ENCODE results near the gene TUBB2B. TPM values are rescaled to one million over a fixed set of nuclear protein-coding genes. Genes with fewer than 3 reads are reported as not detected.

The TUBB2B gene
- total and polyA plus RNA-seq, 4 donors: 0.22 to 4.6 (median 3.2) TPM

- no peak for DNase-seq (ENCODE audit: low spot score)
Measured at GRCh38 chr6:3218266-3218665, 9.2 kb downstream of the TUBB2B start.

GRCh38 chr6:3217286-3217685, 10.2 kb downstream of the TUBB2B start:
- H3K4me3 ChIP-seq (ENCODE audit: low read depth in 1 of 3, low read length in 3 of 3): no peak overlapping the region
- peaks cover 0 to 2% (median 0%) of the 10 kb centered on the region in 4 donors for H3K36me3 ChIP-seq (ENCODE audit: control insufficient read depth in 4 of 4, insufficient read depth in 3 of 4, low read depth in 1 of 4, low read length in 3 of 4)
- no peak overlapping the region for H3K9ac ChIP-seq (ENCODE audit: low read depth in 1 of 2, low read length in 2 of 2)
- WGBS: 85% methylated on average over 2 of the region's 2 CpGs
- H3K27me3 ChIP-seq (ENCODE audit: control insufficient read depth in 4 of 4, insufficient read depth in 4 of 4, low read length in 3 of 4): peaks cover 0 to 5% (median 0%) of the 10 kb centered on the region in 4 donors
- H3K9me3 ChIP-seq (ENCODE audit: control insufficient read depth in 4 of 4, low read length in 3 of 4): no peaks in the 10 kb centered on the region
- H3K27ac ChIP-seq (ENCODE audit: low read depth in 1 of 2, low read length in 2 of 2): no peak overlapping the region
- H3K4me1 ChIP-seq (ENCODE audit: control insufficient read depth in 4 of 4, insufficient read depth in 4 of 4, low read length in 3 of 4): no peaks in the 10 kb centered on the region
- TF ChIP-seq GABPA (IDR thresholded peaks at IDR 0.05 in 1 of 2, conservative IDR thresholded peaks at IDR 0.05 in 1 of 2): no peak
- TF ChIP-seq YY1 (IDR thresholded peaks at IDR 0.05): no peak
- TF ChIP-seq FOXA1 (IDR thresholded peaks at IDR 0.05): no peak
- no peak for TF ChIP-seq EGR1 (IDR thresholded peaks at IDR 0.05; ENCODE audit: low read depth in 2 of 2)
- no peak for TF ChIP-seq NR2F2 (IDR thresholded peaks at IDR 0.05)
- TF ChIP-seq REST (IDR thresholded peaks at IDR 0.05): no peak
- TF ChIP-seq CTCF (IDR thresholded peaks at IDR 0.05; ENCODE audit: low read depth, low read length, missing input control): no peak
- TF ChIP-seq RXRA (IDR thresholded peaks at IDR 0.05): no peak
- no peak for TF ChIP-seq HNF4A (conservative IDR thresholded peaks at IDR 0.05)
- TF ChIP-seq SP1 (IDR thresholded peaks at IDR 0.05): no peak
- no peak for TF ChIP-seq JUND (IDR thresholded peaks at IDR 0.05)
- no peak for TF ChIP-seq MAX (IDR thresholded peaks at IDR 0.05)
- TF ChIP-seq TAF1 (conservative IDR thresholded peaks at IDR 0.05): no peak
- TF ChIP-seq RAD21 (IDR thresholded peaks at IDR 0.05): no peak
- no peak for DNase-seq (ENCODE audit: low spot score)

More at GRCh38 chr6:3218266-3218665, 9.2 kb downstream of the TUBB2B start:
- Histone ChIP-seq H3K9ac (ENCODE audit: low read depth in 1 of 2, low read length in 2 of 2) (no peak overlapping the region), H3K27me3 (ENCODE audit: control insufficient read depth in 4 of 4, insufficient read depth in 4 of 4, low read length in 3 of 4) (peaks cover 0 to 5% (median 0%) of the 10 kb centered on the region in 4 donors), H3K9me3 (ENCODE audit: control insufficient read depth in 4 of 4, low read length in 3 of 4) (no peaks in the 10 kb centered on the region), H3K36me3 (ENCODE audit: control insufficient read depth in 4 of 4, insufficient read depth in 3 of 4, low read depth in 1 of 4, low read length in 3 of 4) (peaks cover 0 to 2% (median 0%) of the 10 kb centered on the region in 4 donors), H3K4me1 (ENCODE audit: control insufficient read depth in 4 of 4, insufficient read depth in 4 of 4, low read length in 3 of 4) (no peaks in the 10 kb centered on the region), H3K27ac (ENCODE audit: low read depth in 1 of 2, low read length in 2 of 2) (no peak overlapping the region), H3K4me3 (ENCODE audit: low read depth in 1 of 3, low read length in 3 of 3) (no peak overlapping the region)
- no peak for TF ChIP-seq GABPA (IDR thresholded peaks at IDR 0.05 in 1 of 2, conservative IDR thresholded peaks at IDR 0.05 in 1 of 2)
- no peak for TF ChIP-seq SP1 (IDR thresholded peaks at IDR 0.05)
- WGBS: 89% methylated on average over 10 of the region's 10 CpGs
